Tongue (tissue), 2 donors: ENCODE results near the gene CCDC85B. TPM values are rescaled to one million over a fixed set of nuclear protein-coding genes. Genes with fewer than 3 reads are reported as not detected.

ENCODE experiments used
- DNase-seq: peaks from one replicate; pipeline ENCODE4 v3.0.0-alpha.2; 2015
- total RNA-seq: library from RNA; depleted of rRNA; stranded (reverse); fragments of >200 nt; gene quantifications from one replicate; pipeline ENCODE4 v1.2.3, GENCODE V29; 2014

The CCDC85B gene
- total RNA-seq, 1 donor from 2014 or later, result 26.2 TPM

- peak; percentile 64 for DNase-seq
Observed at GRCh38 chr11:65911682-65912568, 21.5 kb downstream of the CCDC85B start.

DNA sequence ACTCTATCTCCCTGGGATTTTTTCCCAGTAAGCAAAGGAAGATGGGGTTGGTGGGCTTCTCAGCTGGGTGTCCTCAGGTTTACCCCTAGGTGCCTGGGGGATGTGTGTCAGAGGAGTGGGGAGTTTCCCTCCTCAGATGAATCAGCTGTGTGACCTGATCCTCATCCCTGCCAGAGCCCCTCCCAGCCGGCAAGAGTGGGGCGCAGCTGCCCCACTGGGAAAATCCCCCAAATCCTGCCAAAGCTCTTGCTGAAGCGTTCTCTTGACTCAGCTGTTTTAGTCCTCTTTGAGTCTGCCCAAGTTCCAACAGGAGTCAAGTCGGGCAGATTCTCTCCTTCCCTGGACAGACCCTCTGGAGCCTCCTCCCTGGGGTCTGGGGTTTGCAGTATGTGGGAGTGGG is 22.4 kb downstream of the CCDC85B start:
- DNase-seq, result no peak

DNA sequence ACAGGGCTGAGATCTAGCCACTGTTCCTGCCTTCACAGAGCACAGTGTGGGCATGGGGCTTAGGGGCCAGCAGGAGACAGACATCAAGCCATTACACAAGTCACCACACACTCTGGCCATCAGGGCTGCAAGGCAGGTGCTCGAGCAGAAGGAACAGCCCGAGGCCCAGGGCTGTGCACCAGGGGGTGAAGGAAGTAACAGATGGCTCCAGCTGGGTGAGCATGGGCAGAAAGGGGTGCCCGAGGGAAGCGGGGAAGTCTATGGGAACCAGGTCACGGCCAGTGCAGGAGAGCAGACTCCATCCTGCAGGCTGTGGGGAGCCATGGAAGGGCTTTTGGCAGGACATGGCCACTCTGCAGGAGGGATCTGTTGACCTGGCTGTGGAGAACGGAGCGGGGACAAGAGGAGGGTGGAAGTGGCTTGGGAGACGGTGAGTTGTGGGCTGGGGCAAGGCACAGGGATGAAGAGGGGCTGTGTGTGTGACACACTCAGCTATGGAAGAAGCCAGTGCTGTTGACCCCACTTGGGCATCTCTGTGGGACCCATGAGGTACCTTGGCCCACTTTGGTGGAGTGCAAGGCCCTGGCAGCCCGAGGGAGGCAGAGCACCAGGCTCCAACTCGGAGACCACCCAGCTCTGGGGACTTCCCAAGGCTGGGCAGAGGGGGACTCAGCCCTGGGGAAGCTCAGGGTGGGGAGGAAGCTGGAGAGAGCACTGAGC is 24.8 kb downstream of the CCDC85B start:
- DNase-seq, result no peak

DNA sequence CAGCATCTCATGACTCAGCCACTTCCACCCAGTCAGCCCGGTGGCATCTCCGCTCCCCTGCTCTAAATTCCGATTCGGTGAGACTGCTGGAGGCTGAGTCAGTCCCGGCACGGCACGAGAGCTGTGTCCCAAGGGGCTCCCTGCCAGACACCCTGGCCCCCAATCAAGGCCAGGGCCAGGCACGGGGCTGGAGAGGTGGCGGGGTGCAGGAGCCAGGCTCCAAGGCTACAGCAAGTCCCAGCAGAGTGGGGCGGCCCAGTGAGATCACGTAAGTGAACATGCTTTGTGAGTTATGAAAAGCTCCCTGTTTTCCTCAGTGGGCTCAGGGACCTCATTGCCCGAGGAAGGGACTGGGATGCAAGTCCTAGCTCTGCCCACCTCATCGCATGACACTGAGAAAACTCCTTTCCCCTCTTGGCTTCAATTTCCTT is 25.4 kb downstream of the CCDC85B start:
- DNase-seq, result no peak

- no peak for DNase-seq
Observed at GRCh38 chr11:65916391-65916790, 25.9 kb downstream of the CCDC85B start.

GRCh38 chr11:65917077-65917433 is 26.6 kb downstream of the CCDC85B start:
- no peak for DNase-seq

GRCh38 chr11:65917434-65918210 is 27.1 kb downstream of the CCDC85B start:
- no peak for DNase-seq

GRCh38 chr11:65918211-65919140 is 28.0 kb downstream of the CCDC85B start, which contains the start of gene C11orf68:
C11orf68 (minus strand) TSS chr11:65919062; CDS start chr11:65919031, 31 bp downstream.
- no peak for DNase-seq

- DNase-seq, result peak; percentile 99
Observed at GRCh38 chr11:65919141-65919572, 28.7 kb downstream of the CCDC85B start, which contains the start of gene DRAP1. DRAP1 (plus strand) TSS chr11:65919426; CDS start chr11:65919502, 76 bp downstream.

GRCh38 chr11:65919573-65920371 is 29.3 kb downstream of the CCDC85B start:
- no peak for DNase-seq

- no peak for DNase-seq
Observed at GRCh38 chr11:65920372-65920802, 29.9 kb downstream of the CCDC85B start.

DNA sequence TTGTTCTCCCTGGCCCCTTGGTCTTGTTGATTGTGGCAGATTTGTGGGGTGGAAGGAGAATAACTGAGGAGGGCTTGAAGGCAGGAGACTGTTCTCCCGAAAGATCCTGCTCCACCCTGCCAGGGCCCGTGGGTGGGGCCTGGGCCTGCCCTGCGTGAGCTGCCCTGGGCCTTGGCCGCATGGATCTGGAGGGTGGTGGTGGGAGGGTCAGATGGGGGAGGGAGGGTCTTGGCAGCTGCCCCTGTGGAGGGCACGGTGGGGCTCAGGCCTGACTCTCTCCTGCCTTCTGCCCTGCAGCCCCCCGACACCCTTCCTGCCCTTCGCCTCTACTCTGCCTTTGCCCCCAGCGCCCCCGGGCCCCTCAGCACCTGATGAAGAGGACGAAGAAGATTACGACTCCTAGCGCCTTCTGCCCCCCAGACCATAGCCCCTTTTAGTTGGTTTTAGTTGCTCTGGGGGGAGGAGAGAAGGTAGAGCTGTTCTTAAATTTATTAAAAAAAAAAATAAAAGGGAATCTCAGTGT is 30.6 kb downstream of the CCDC85B start:
- DNase-seq, result no peak

- no peak for DNase-seq
Observed at GRCh38 chr11:65921876-65922275, 31.4 kb downstream of the CCDC85B start.

DNA sequence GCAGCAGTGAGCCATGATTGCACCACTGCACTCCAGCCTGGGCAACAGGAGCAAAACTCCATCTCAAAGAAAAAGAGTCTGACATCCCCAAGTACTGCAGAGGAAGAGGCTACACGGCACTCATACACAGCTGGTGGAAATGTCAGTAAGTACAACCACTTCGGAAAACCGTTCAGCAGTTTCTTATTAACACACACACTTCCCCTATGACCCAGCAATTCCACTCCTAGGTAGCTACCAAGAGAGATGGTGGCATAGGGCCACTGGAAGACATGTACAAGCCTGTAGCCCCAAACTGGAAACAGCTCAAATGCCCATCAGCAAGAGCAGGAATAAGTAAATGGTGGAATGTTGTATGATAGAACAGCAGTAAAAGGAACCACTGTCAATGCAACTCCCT is 32.1 kb downstream of the CCDC85B start:
- DNase-seq, result no peak

DNA sequence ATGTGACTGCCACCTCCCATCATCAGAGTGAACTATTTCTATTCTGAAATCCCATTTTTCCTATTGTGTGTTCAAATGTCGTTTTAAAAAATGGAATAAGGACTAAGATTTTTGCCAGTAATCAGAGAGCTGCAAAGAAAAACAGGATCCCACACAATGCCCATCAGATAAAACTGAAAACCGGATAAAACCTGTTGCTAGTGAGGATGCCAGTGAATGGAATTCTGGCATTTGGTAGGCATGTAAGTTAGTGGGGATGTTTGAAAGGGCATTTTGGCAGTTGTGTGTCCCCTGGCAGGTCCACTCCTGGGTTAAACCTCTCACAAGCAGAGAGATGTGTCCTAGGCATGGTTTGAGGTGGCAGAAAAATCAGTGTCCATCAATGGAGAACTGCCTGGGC is 34.9 kb downstream of the CCDC85B start:
- DNase-seq, result no peak

DNA sequence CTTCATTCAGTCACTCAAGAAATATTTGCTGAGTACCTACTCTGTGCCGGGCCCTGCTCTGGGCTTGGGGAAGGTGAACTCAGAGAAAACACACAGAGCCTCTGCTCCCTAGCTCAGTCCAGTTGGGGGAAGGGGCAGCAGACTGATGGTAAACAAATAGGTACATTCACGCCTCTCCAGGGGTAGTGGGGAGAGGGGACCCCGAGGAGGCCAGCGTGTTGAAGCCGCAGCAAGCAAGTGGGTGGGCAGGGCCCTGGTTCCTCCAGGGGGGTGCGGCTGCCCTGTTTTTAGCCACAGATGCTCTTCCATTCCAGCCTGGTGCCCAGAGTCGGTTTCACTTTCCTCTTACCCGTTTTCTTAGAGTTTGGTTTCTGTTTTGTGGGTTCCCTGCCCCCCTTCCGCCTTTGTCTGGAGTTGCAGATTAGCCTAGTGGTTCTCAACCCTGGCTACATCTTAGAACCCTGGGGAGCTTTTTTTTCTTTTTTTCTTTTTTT is 37.5 kb downstream of the CCDC85B start:
- no peak for DNase-seq

DNA sequence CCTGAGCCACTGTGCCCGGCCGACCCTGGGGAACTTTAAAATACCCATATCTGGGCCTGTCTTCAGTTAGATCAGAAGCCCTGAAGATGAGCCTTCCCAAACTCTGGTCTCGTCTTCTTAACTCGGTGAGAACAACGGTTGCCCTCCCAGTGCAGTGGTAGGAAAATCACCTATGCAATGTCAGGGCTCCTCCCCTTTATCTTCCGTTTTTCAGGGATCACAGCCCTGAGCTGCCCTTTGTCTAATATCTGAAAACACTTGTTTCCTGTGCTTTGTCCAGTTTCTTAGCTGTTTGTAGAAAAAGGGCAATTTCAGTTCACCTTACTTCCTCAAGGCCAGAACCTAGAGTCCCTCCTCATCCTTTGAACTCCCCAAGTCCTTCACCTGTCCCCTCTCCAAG is 38.2 kb downstream of the CCDC85B start:
- no peak for DNase-seq

GRCh38 chr11:65931773-65932557 is 41.5 kb downstream of the CCDC85B start:
- DNase-seq, result no peak

DNA sequence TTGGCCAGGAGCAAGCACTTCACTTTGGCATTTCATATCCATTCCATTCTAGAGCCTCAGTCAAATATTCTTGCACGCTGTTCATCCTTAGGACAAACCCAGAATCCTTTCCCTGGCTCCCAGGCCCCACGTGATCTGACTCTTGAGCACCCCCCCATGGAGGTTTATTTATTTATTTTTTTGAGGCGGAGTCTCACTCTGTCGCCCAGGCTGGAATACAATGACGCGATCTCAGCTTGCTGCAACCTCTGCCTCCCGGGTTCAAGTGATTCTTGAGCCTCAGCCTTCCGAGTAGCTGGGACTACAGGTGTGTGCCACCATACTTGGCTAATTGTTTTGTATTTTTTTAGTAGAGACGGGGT is 42.1 kb downstream of the CCDC85B start:
- DNase-seq, result no peak
